Kidney (tissue), 14 donors: ENCODE results near the gene CRB2. TPM values are rescaled to one million over a fixed set of nuclear protein-coding genes. Genes with fewer than 3 reads are reported as not detected.

Experiments used
- DNase-seq, 5 donors: peaks; one replicate each; pipeline ENCODE4 v3.0.0-alpha.2; 2013 to 2020
- FAIRE-seq: peaks from 2 replicates; lab custom pipeline; 2012; peaks lifted over from hg19 to GRCh38; lab: Jason Lieb, UNC
- H3K27ac ChIP-seq, 2 donors: one replicate each; pipeline ENCODE4 v1.7.0; 2013; ENCODE audit warnings: low read depth in 2 of 2, low read length in 2 of 2, inconsistent platforms in 1 of 2
- H3K27me3 ChIP-seq: one replicate; pipeline ENCODE4 v1.7.1; 2013; ENCODE audit warnings: low read length, inconsistent platforms; ENCODE audit not compliant: control insufficient read depth, insufficient read depth
- H3K36me3 ChIP-seq, 3 donors: one replicate each; pipeline versions ENCODE4 v1.7.0 to v1.7.1; 2013; ENCODE audit warnings: low read length in 3 of 3, control low read depth in 1 of 3, inconsistent platforms in 1 of 3; ENCODE audit not compliant: insufficient read depth in 3 of 3, control insufficient read depth in 2 of 3
- H3K4me1 ChIP-seq, 3 donors: one replicate each; pipeline versions ENCODE4 v1.7.0 to v1.7.1; 2013; ENCODE audit warnings: low read length in 3 of 3, inconsistent platforms in 1 of 3, low read depth in 1 of 3; ENCODE audit not compliant: control insufficient read depth in 2 of 3, insufficient read depth in 2 of 3
- H3K4me3 ChIP-seq, 3 donors: one replicate each; pipeline versions ENCODE4 v1.7.0 to v1.8.1; 2013; ENCODE audit warnings: low read length in 3 of 3, control low read depth in 1 of 3, inconsistent platforms in 1 of 3
- H3K9ac ChIP-seq, 3 donors: one replicate each; pipeline versions ENCODE4 v1.7.0 to v1.7.1; 2013; ENCODE audit warnings: low read length in 3 of 3, control low read depth in 1 of 3, inconsistent platforms in 1 of 3
- H3K9me3 ChIP-seq, 3 donors: one replicate each; pipeline versions ENCODE4 v1.7.0 to v1.7.1; 2013; ENCODE audit warnings: low read length in 3 of 3, control low read depth in 1 of 3, inconsistent platforms in 1 of 3; ENCODE audit not compliant: control insufficient read depth in 2 of 3, insufficient read depth in 1 of 3
- intact Hi-C: fragments of 100-400 bp; cut with DNase I; formaldehyde crosslinking; loops from one replicate; pipeline ENCODE4 v1.11.1; 2022
- polyA plus RNA-seq: library from polyadenylated mRNA; stranded (reverse); fragments of 350-450 nt; fragmentation: Illumina TruSeq; extraction: RNeasy Lipid Tissue Mini Kit (QIAGEN cat#74804); gene quantifications from one replicate; pipeline ENCODE4 v1.2.3, GENCODE V29; 2014; ENCODE audit warnings: low read depth, low replicate concordance; ENCODE audit not compliant: insufficient read depth
- total RNA-seq: library from RNA; stranded (reverse); fragmentation: NEBNext Ultra II Directional; extraction: Animal tissue kit (Norgen Biotek cat#: 25700); gene quantifications from one replicate; pipeline ENCODE4 v1.2.1, GENCODE V29; 2021
- TF ChIP-seq, protein P1 (sequence below): IDR thresholded peaks from 3 replicates; pipeline ENCODE4 v1.5.1; 2012; ENCODE audit warnings: mild to moderate bottlenecking, moderate library complexity, borderline replicate concordance; ENCODE audit not compliant: insufficient read depth; ENCODE audit errors: extremely low read depth
- donor health status: control.
- donor health status: control.
- donor health status: control.
- donor health status: control.
- donor health status: control.
- donor health status: DM: yes; HTN: yes; CAD: no.
- donor health status: Normal renal cell carcinoma (clear cell type).

The CRB2 gene
- total and polyA plus RNA-seq, 2 donors from 2014 or later: 0.88 to 8.4 TPM

DNA sequence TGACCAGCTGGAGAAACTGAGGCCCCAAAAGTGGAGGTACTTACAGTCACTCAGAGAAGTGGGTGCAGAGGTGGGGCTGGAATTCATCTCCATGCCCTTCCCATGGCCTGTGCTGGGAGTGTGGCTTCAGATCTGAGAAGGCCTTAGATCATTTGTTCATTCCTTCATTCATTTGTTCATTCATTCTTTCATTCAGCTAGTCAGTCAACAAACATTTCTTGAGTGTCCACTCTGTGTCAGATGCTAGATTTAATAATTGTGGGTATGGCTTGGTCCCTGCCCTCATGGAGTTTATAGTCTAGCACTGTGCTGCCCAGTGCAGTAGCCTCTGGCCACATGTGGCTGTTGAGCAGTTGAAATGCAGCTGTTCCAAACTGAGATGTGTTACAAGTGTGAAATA lies 19.0 kb upstream of the CRB2 start:
- no peak for FAIRE-seq
- Histone ChIP-seq H3K36me3 (no peaks in the 10 kb centered on the region), H3K4me3 (no peak overlapping the region), H3K27ac (no peak overlapping the region), H3K9me3 (no peaks in the 10 kb centered on the region), H3K4me1 (peaks cover 0 to 4% (median 0%) of the 10 kb centered on the region in 3 donors), H3K27me3 (no peaks in the 10 kb centered on the region), H3K9ac (no peak overlapping the region)
- no peak for DNase-seq
- TF ChIP-seq, protein P1, sequence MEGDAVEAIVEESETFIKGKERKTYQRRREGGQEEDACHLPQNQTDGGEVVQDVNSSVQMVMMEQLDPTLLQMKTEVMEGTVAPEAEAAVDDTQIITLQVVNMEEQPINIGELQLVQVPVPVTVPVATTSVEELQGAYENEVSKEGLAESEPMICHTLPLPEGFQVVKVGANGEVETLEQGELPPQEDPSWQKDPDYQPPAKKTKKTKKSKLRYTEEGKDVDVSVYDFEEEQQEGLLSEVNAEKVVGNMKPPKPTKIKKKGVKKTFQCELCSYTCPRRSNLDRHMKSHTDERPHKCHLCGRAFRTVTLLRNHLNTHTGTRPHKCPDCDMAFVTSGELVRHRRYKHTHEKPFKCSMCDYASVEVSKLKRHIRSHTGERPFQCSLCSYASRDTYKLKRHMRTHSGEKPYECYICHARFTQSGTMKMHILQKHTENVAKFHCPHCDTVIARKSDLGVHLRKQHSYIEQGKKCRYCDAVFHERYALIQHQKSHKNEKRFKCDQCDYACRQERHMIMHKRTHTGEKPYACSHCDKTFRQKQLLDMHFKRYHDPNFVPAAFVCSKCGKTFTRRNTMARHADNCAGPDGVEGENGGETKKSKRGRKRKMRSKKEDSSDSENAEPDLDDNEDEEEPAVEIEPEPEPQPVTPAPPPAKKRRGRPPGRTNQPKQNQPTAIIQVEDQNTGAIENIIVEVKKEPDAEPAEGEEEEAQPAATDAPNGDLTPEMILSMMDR: no peak
- intact Hi-C loops: no loop called here

GRCh38 chr9:123337971-123338370 lies 18.0 kb upstream of the CRB2 start:
- FAIRE-seq: no peak

DNA sequence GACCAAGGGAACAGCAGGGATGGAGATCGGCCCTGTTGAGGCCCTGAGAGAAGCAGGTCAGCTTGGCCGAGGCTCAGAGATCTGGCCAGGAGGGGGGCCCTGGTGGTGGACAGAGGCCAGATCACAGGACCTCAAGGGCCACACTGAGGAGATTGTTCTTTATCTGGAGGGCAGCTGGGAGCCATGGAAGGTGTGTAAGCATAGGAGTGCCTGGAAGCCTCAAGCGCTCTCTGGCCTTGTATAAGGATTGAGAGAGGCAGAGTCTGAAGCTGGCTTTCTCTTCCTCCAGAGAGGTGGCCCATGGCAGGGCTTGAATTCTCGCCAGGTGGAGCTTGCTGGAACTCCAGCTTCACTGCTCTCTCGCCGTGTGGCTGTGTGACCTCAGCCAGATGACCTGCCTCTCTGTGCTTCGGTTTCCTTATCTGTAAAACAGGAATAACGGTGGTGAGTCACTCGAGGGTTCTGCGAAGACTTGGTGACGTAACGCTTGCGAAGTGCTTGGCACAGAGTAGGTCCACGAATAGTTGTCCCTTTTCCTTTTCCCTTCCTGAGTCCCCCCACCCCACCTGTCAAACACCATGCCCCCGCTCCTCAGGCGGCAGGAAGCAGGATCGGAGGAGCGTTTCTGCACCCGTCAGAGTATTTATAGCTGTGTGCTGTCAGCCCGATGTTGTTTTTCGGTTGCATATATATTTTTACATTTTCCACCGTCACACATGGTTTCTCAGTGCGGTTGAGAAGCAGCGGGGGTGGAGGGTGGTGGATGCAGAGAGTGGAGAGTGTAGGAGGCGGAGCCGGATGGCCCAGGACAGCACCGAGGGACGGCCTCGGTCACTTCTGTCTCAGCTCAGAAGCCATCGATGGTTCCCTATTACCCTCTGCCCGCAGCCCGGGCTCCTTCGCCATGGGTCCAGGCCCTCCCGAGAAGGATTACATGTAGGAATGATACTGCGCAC lies 17.0 kb upstream of the CRB2 start:
- H3K4me1 ChIP-seq: peaks cover 0 to 4% (median 0%) of the 10 kb centered on the region in 3 donors
- H3K27me3 ChIP-seq: no peaks in the 10 kb centered on the region
- DNase-seq (peak in 1 of 5 donors; percentile 70), FAIRE-seq (no peak)
- H3K9ac ChIP-seq: no peak overlapping the region
- peak overlapping the region in 2 of 3 donors; percentile 9 to 32 for H3K4me3 ChIP-seq
- H3K36me3 ChIP-seq: no peaks in the 10 kb centered on the region
- H3K9me3 ChIP-seq: no peaks in the 10 kb centered on the region
- intact Hi-C loops: no loop called here
- no peak overlapping the region for H3K27ac ChIP-seq
- TF ChIP-seq, protein P1: no peak

More at GRCh38 chr9:123337971-123338370, 18.0 kb upstream of the CRB2 start:
- Histone ChIP-seq H3K36me3 (no peaks in the 10 kb centered on the region), H3K27ac (no peak overlapping the region), H3K27me3 (no peaks in the 10 kb centered on the region), H3K4me1 (peaks cover 0 to 4% (median 0%) of the 10 kb centered on the region in 3 donors), H3K4me3 (no peak overlapping the region), H3K9me3 (no peaks in the 10 kb centered on the region), H3K9ac (no peak overlapping the region)
- no peak for DNase-seq
- TF ChIP-seq, protein P1: no peak
- intact Hi-C loops: no loop called here
